A673 (cell line): ENCODE data around the gene FAM168A. TPM values are rescaled to one million over a fixed set of nuclear protein-coding genes. Genes with fewer than 3 reads are reported as not detected.

Source experiments
- BruUV-seq: library from RNA; stranded (reverse); fragments of 400-500 nt; replicated peaks from 2 replicates; lab custom pipeline; 2021; lab: Mats Ljungman, UMichigan
- CTCF ChIA-PET: fragments of 300-600 bp; sonication (Branson Sonifier 250); formaldehyde crosslinking; loops from one replicate; lab custom pipeline; 2022; ENCODE audit warnings: antibody characterized with exemption; lab: Charles Lee
- POLR2A ChIA-PET: fragments of 300-600 bp; sonication (Branson Sonifier 250); formaldehyde crosslinking; loops from one replicate; lab custom pipeline; 2022; ENCODE audit warnings: antibody characterized with exemption; ENCODE audit not compliant: low non-redundant PET; lab: Charles Lee
- DNase-seq: peaks from one replicate; pipeline ENCODE4 v3.0.0-alpha.2; 2015; ENCODE audit warnings: low spot score
- H3K27ac ChIP-seq: fragments of 200-600 bp; sonication (generic); 2 replicates; pipeline ENCODE4 v1.5.1; 2016; ENCODE audit warnings: mixed run types, low read depth, mild to moderate bottlenecking, mixed read lengths, antibody characterized with exemption, low read length; ENCODE audit not compliant: poor library complexity, severe bottlenecking
- H3K27me3 ChIP-seq: fragments of 200-600 bp; sonication (generic); replicated peaks from 2 replicates; pipeline ENCODE4 v1.6.1; 2017; ENCODE audit warnings: mixed run types, low read depth, mild to moderate bottlenecking, mixed read lengths, antibody characterized with exemption, low read length; ENCODE audit not compliant: insufficient read depth, poor library complexity
- H3K36me3 ChIP-seq: fragments of 200-600 bp; sonication (generic); 2 replicates; pipeline ENCODE4 v1.6.1; 2016; ENCODE audit warnings: mixed run types, mild to moderate bottlenecking, mixed read lengths, antibody characterized with exemption, low read length; ENCODE audit not compliant: insufficient read depth, poor library complexity, severe bottlenecking
- H3K4me1 ChIP-seq: fragments of 200-600 bp; sonication (generic); 2 replicates; pipeline ENCODE4 v1.6.1; 2017; ENCODE audit warnings: mixed run types, mild to moderate bottlenecking, mixed read lengths, antibody characterized with exemption, low read length; ENCODE audit not compliant: insufficient read depth, poor library complexity, severe bottlenecking
- H3K4me3 ChIP-seq: fragments of 200-600 bp; sonication (generic); 2 replicates; pipeline ENCODE4 v1.5.1; 2016; ENCODE audit warnings: low read depth, mixed run types, mild to moderate bottlenecking, mixed read lengths, low read length; ENCODE audit not compliant: poor library complexity, severe bottlenecking
- H3K9me3 ChIP-seq: fragments of 200-600 bp; sonication (generic); 2 replicates; pipeline ENCODE4 v1.6.1; 2016; ENCODE audit warnings: mixed run types, low read depth, mild to moderate bottlenecking, mixed read lengths, antibody characterized with exemption, low read length; ENCODE audit not compliant: poor library complexity, severe bottlenecking
- CTCF ChIP-seq: fragments of 300-800, 200-600 bp; sonication (generic); conservative IDR thresholded peaks from 2 replicates; pipeline ENCODE4 v1.5.1; 2017; ENCODE audit warnings: low read depth, mild to moderate bottlenecking, antibody characterized with exemption, low read length, moderate library complexity, mixed read lengths
- EZH2 ChIP-seq: fragments of 200-600 bp; sonication (generic); IDR thresholded peaks from 2 replicates; pipeline ENCODE4 v1.6.1; 2017; ENCODE audit warnings: borderline replicate concordance, low read depth, mild to moderate bottlenecking, mixed read lengths, antibody characterized with exemption, low read length; ENCODE audit not compliant: poor library complexity, severe bottlenecking
- intact Hi-C: fragments of 100-400 bp; cut with micrococcal nuclease; formaldehyde crosslinking; loops from one replicate; pipeline ENCODE4 v1.10.0; 2022; ENCODE audit not compliant: unreplicated experiment
- total RNA-seq: library from RNA; stranded (reverse); gene quantifications from 2 replicates; pipeline ENCODE4 v1.2.3, GENCODE V29; 2021

The FAM168A gene
- total RNA-seq, 1 experiment from 2014 or later = 46.1 TPM

- no peak for TF ChIP-seq EZH2
- TF ChIP-seq CTCF = no peak
- ChIA-PET CTCF (interaction anchor here (0.6 kb wide), 1 partner anchor 39 kb away, joined by 7 read pairs; no protein-coding TSS in a partner anchor), POLR2A (no interaction called here)
- H3K9me3 ChIP-seq = no peaks in the 10 kb centered on the region
- DNase-seq = no peak
- H3K4me3 ChIP-seq = no peak overlapping the region
- no peaks in the 10 kb centered on the region for H3K4me1 ChIP-seq
- no TSS peak for BruUV-seq
- intact Hi-C loops = no loop called here
- peaks cover 14% of the 10 kb centered on the region for H3K36me3 ChIP-seq
- H3K27me3 ChIP-seq = no peaks in the 10 kb centered on the region
- H3K27ac ChIP-seq = no peak overlapping the region
Measured at GRCh38 chr11:73359341-73359740, 238.6 kb downstream of the FAM168A start.

GRCh38 chr11:73358071-73358470, 239.8 kb downstream of the FAM168A start:
- BruUV-seq = no TSS peak
- intact Hi-C loops = no loop called here
- CTCF ChIA-PET = interaction anchor here (0.7 to 1.4 kb wide), 2 partner anchors 35 to 120 kb away, joined by 4 to 7 read pairs; no protein-coding TSS in a partner anchor
- peaks cover 11% of the 10 kb centered on the region for H3K36me3 ChIP-seq
- H3K27ac ChIP-seq = no peak overlapping the region
- DNase-seq = no peak
- H3K27me3 ChIP-seq = no peaks in the 10 kb centered on the region
- TF ChIP-seq EZH2 (no peak), CTCF (no peak)
- no peak overlapping the region for H3K4me3 ChIP-seq
- H3K9me3 ChIP-seq = no peaks in the 10 kb centered on the region
- POLR2A ChIA-PET = no interaction called here
- H3K4me1 ChIP-seq = no peaks in the 10 kb centered on the region

- Histone ChIP-seq H3K4me1 (no peaks in the 10 kb centered on the region), H3K36me3 (peaks cover 4% of the 10 kb centered on the region), H3K27me3 (no peaks in the 10 kb centered on the region), H3K9me3 (no peaks in the 10 kb centered on the region), H3K27ac (no peak overlapping the region), H3K4me3 (no peak overlapping the region)
- no TSS peak for BruUV-seq
- CTCF ChIA-PET = interaction anchor here (0.6 to 1.4 kb wide), 2 partner anchors 22 to 36 kb away, joined by 4 to 5 read pairs; no protein-coding TSS in a partner anchor
- intact Hi-C loops = no loop called here
- DNase-seq = no peak
- POLR2A ChIA-PET = no interaction called here
- TF ChIP-seq CTCF (no peak), EZH2 (no peak)
Measured at GRCh38 chr11:73356979-73357860, 240.7 kb downstream of the FAM168A start.
